Endothelial cell of umbilical vein (primary cell): ENCODE measurements around the gene HTRA3. TPM values are rescaled to one million over a fixed set of nuclear protein-coding genes. Genes with fewer than 3 reads are reported as not detected.

ENCODE experiments used
- BruUV-seq: library from RNA; stranded (reverse); fragments of 400-500 nt; replicated peaks from 2 replicates; lab custom pipeline; 2021; lab: Mats Ljungman, UMichigan
- CTCF ChIA-PET: fragments of 300-600, 350-600 bp; sonication (Branson Sonifier 250); formaldehyde crosslinking; loops from one replicate; lab custom pipeline; 2021; ENCODE audit warnings: antibody characterized with exemption, inconsistent platforms; lab: Charles Lee
- POLR2A ChIA-PET: fragments of 300-600, 350-600 bp; sonication (Branson Sonifier 250); formaldehyde crosslinking; loops from one replicate; lab custom pipeline; 2021; ENCODE audit warnings: antibody characterized with exemption, inconsistent platforms; lab: Charles Lee
- DNase-seq: peaks from one replicate; pipeline ENCODE4 v3.0.0-alpha.2; 2011; ENCODE audit warnings: low read depth, low spot score
- FAIRE-seq: peaks from 2 replicates; lab custom pipeline; 2011; peaks lifted over from hg19 to GRCh38; lab: Jason Lieb, UNC
- H2AFZ ChIP-seq: 2 replicates; pipeline ENCODE4 v1.6.0; 2012; ENCODE audit warnings: low read depth, low read length, control low read depth, inconsistent platforms
- H3K27ac ChIP-seq: 2 replicates; pipeline ENCODE4 v1.5.1; 2011; ENCODE audit warnings: low read depth, mild to moderate bottlenecking, control low read depth, low read length, moderate library complexity; ENCODE audit not compliant: insufficient read depth
- H3K27me3 ChIP-seq, 2 experiments: 2 replicates each; pipeline versions ENCODE4 v1.6.0 to v1.6.1; 2011; ENCODE audit warnings: low read length in 2 of 2, mixed read lengths in 1 of 2; ENCODE audit not compliant: control insufficient read depth in 2 of 2, insufficient read depth in 2 of 2
- H3K36me3 ChIP-seq, 2 experiments: 2 replicates in 1 of 2; 3 replicates in 1 of 2; pipeline ENCODE4 v1.5.1; 2011; ENCODE audit warnings: low read length in 2 of 2, mild to moderate bottlenecking in 1 of 2, moderate library complexity in 1 of 2; ENCODE audit not compliant: control insufficient read depth in 2 of 2, insufficient read depth in 2 of 2; ENCODE audit errors: extremely low read depth in 1 of 2
- H3K4me1 ChIP-seq: 3 replicates; pipeline ENCODE4 v1.5.1; 2011; ENCODE audit warnings: mild to moderate bottlenecking, low read length; ENCODE audit not compliant: control insufficient read depth, insufficient read depth; ENCODE audit errors: extremely low read depth
- H3K4me2 ChIP-seq: 2 replicates; pipeline ENCODE4 v1.6.1; 2011; ENCODE audit warnings: low read length, control low read depth, mixed read lengths; ENCODE audit not compliant: insufficient read depth
- H3K4me3 ChIP-seq, 3 experiments: fragments of 200-600 bp in 1 of 3; sonication (generic), shearing (Covaris generic) in 1 of 3; replicated peaks in 1 of 3; 2 replicates each; pipeline ENCODE4 v1.5.1; 2011 to 2016; ENCODE audit warnings: control low read depth in 3 of 3, low read length in 3 of 3, mild to moderate bottlenecking in 2 of 3, inconsistent platforms in 1 of 3, low read depth in 1 of 3, moderate library complexity in 1 of 3; ENCODE audit not compliant: insufficient read depth in 1 of 3
- H3K79me2 ChIP-seq: 2 replicates; pipeline ENCODE4 v1.6.0; 2012; ENCODE audit warnings: low read length, inconsistent platforms; ENCODE audit not compliant: control insufficient read depth, insufficient read depth
- H3K9ac ChIP-seq: replicated peaks from 2 replicates; pipeline ENCODE3; 2011; ENCODE audit warnings: low read length, control low read depth; ENCODE audit not compliant: insufficient read depth; ENCODE audit errors: extremely low read depth
- H3K9me1 ChIP-seq: replicated peaks from 3 replicates; pipeline ENCODE4 v1.6.0; 2011; ENCODE audit warnings: mild to moderate bottlenecking, low read length; ENCODE audit not compliant: control insufficient read depth, insufficient read depth; ENCODE audit errors: extremely low read depth
- H3K9me3 ChIP-seq: replicated peaks from 2 replicates; pipeline ENCODE4 v1.5.1; 2012; ENCODE audit warnings: low read length, inconsistent platforms; ENCODE audit not compliant: control insufficient read depth, insufficient read depth
- H4K20me1 ChIP-seq: replicated peaks from 2 replicates; pipeline ENCODE3; 2011; ENCODE audit warnings: mild to moderate bottlenecking, low read length; ENCODE audit not compliant: control insufficient read depth, insufficient read depth; ENCODE audit errors: extremely low read depth
- EZH2 ChIP-seq: IDR thresholded peaks from 2 replicates; pipeline ENCODE4 v1.6.1; 2012; ENCODE audit warnings: borderline replicate concordance, low read depth, mild to moderate bottlenecking, moderate library complexity, low read length, inconsistent platforms; ENCODE audit not compliant: severe bottlenecking
- FOS ChIP-seq: IDR thresholded peaks from 2 replicates; pipeline ENCODE4 v1.6.1; 2011; ENCODE audit warnings: mild to moderate bottlenecking, low read length, moderate library complexity, borderline replicate concordance; ENCODE audit not compliant: insufficient read depth
- GATA2 ChIP-seq: IDR thresholded peaks from 2 replicates; pipeline ENCODE4 v1.7.0; 2011; ENCODE audit warnings: low read depth, mild to moderate bottlenecking, moderate library complexity, mixed read lengths, low read length; ENCODE audit not compliant: insufficient read length, insufficient read depth
- JUN ChIP-seq: IDR thresholded peaks from 2 replicates; pipeline ENCODE4 v1.6.1; 2011; ENCODE audit warnings: borderline replicate concordance, low read depth; ENCODE audit not compliant: insufficient read length, insufficient read depth
- MAX ChIP-seq: IDR thresholded peaks from 2 replicates; pipeline ENCODE4 v1.6.1; 2011; ENCODE audit not compliant: insufficient read depth, insufficient read length
- MYC ChIP-seq: IDR thresholded peaks from one replicate; pipeline ENCODE4 v1.6.1; 2011; ENCODE audit warnings: mild to moderate bottlenecking, low read depth, low read length
- POLR2A ChIP-seq: IDR thresholded peaks from 2 replicates; pipeline ENCODE4 v1.6.1; 2012; ENCODE audit warnings: low read depth, mild to moderate bottlenecking, control low read depth, low read length
- POLR2AphosphoS5 ChIP-seq: IDR thresholded peaks from 2 replicates; pipeline ENCODE4 v1.6.1; 2012; ENCODE audit warnings: low read depth, mild to moderate bottlenecking, control low read depth, low read length, moderate library complexity; ENCODE audit not compliant: insufficient read depth
- dilution Hi-C: fragments of 300-500 bp; cut with MboI; formaldehyde crosslinking; loops from one replicate; pipeline ENCODE4 v1.15.0; 2019; ENCODE audit warnings: low sequenced_read_pairs; ENCODE audit not compliant: extremely low pct_ligation_motif_present
- intact Hi-C: fragments of 100-400 bp; cut with micrococcal nuclease; formaldehyde crosslinking; loops from one replicate; pipeline ENCODE4 v1.10.0; 2022
- polyA plus RNA-seq, 4 experiments: library from polyadenylated mRNA; depleted of rRNA in 3 of 4; stranded (reverse) in 3 of 4; unstranded in 1 of 4; fragments of >200 nt; gene quantifications; 2 replicates each; pipeline versions ENCODE4 v1.2.1 to v1.2.3, GENCODE V29; 2011 to 2012; ENCODE audit warnings: missing spikeins in 1 of 4
- total RNA-seq: library from RNA; stranded (reverse); gene quantifications from 2 replicates; pipeline ENCODE4 v1.2.3, GENCODE V29; 2021
- TF ChIP-seq, protein P1 (sequence below), 2 donors: IDR thresholded peaks; 1 replicate in 1 of 2; 2 replicates in 1 of 2; pipeline ENCODE4 v1.5.1; 2011; ENCODE audit warnings: low read length in 2 of 2, mild to moderate bottlenecking in 2 of 2, moderate library complexity in 2 of 2, control low read depth in 1 of 2, inconsistent platforms in 1 of 2, low read depth in 1 of 2; ENCODE audit not compliant: insufficient read depth in 1 of 2; ENCODE audit errors: extremely low read depth in 1 of 2

HTRA3 gene
- total and polyA plus RNA-seq, 2 donors (not counting 3 experiments of a cell fraction or from before 2014, with no cell fraction given): 9.0 to 12.0 TPM

- H3K27ac ChIP-seq: no peak overlapping the region
- DNase-seq: no peak
- no peak overlapping the region for H3K4me2 ChIP-seq
- no peaks in the 10 kb centered on the region for H3K9me3 ChIP-seq
- no peak for FAIRE-seq
- POLR2A ChIA-PET: no interaction called here
- intact Hi-C loops: loop anchor here (2.0 to 10.0 kb wide), 4 partner anchors 77 to 329 kb away; partner anchors contain the start of gene CPZ
- H3K4me1 ChIP-seq: peaks cover 11% of the 10 kb centered on the region
- TF ChIP-seq POLR2A (no peak), GATA2 (no peak), EZH2 (no peak), POLR2AphosphoS5 (no peak), MAX (no peak), MYC (no peak), JUN (no peak), FOS (no peak)
- TF ChIP-seq, protein P1, sequence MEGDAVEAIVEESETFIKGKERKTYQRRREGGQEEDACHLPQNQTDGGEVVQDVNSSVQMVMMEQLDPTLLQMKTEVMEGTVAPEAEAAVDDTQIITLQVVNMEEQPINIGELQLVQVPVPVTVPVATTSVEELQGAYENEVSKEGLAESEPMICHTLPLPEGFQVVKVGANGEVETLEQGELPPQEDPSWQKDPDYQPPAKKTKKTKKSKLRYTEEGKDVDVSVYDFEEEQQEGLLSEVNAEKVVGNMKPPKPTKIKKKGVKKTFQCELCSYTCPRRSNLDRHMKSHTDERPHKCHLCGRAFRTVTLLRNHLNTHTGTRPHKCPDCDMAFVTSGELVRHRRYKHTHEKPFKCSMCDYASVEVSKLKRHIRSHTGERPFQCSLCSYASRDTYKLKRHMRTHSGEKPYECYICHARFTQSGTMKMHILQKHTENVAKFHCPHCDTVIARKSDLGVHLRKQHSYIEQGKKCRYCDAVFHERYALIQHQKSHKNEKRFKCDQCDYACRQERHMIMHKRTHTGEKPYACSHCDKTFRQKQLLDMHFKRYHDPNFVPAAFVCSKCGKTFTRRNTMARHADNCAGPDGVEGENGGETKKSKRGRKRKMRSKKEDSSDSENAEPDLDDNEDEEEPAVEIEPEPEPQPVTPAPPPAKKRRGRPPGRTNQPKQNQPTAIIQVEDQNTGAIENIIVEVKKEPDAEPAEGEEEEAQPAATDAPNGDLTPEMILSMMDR (IDR thresholded peaks at IDR 0.05; ENCODE audit: extremely low read depth in 1 of 2, insufficient read depth in 1 of 2, low read depth in 1 of 2, low read length in 2 of 2): no peak
- H3K27me3 ChIP-seq: no peaks in the 10 kb centered on the region
- no peaks in the 10 kb centered on the region for H3K36me3 ChIP-seq
- BruUV-seq: no TSS peak
- H3K79me2 ChIP-seq: no peaks in the 10 kb centered on the region
- dilution Hi-C loops: no loop called here
- H3K9me1 ChIP-seq: no peaks in the 10 kb centered on the region
- H2AFZ ChIP-seq: no peak overlapping the region
- no peaks in the 10 kb centered on the region for H4K20me1 ChIP-seq
- no peak overlapping the region for H3K4me3 ChIP-seq
- no peak overlapping the region for H3K9ac ChIP-seq
- CTCF ChIA-PET: interaction anchor here (1.3 to 6.4 kb wide), 10 partner anchors 23 to 151 kb away, joined by 3 to 242 read pairs (median 14); no protein-coding TSS in a partner anchor
These were observed 3.5 kb upstream of the HTRA3 start for GRCh38 chr4:8266088-8266487.
